Eye (tissue), 1 donor: ENCODE results near the gene SH2B3.

Experiments used
- DNase-seq: peaks from one replicate; pipeline ENCODE4 v3.0.0-alpha.2; 2015

The SH2B3 gene

DNA sequence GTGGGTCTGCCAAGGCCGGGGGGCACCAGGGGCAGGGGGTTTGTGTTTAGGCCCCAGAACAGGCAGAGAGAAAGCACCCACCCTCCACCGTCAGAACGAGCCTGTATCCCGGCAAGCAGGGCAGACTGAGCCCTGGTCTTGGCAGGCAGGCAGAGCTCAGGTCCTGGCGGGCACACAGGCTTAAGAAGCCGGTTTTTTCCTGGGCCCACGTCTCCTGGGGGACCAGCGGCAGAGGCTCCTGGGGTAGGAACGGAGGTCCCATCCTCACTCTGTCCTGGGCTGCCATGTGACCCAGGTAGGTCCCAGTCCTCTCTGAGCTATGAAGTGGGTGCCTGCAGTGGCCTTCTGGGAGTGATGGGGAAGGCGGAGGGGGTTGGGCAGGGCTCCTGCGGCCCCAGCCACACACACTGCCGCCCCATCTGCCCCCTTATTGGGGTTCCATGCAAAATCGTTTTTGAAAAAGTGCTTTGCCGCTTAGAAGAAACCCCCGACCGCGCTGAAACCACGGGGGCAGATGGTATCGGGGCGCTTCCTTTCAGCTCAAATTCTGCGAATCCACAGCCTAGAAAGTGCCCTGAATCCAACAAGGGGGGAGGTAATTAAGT lies 24.2 kb downstream of the SH2B3 start:
- no peak for DNase-seq

DNA sequence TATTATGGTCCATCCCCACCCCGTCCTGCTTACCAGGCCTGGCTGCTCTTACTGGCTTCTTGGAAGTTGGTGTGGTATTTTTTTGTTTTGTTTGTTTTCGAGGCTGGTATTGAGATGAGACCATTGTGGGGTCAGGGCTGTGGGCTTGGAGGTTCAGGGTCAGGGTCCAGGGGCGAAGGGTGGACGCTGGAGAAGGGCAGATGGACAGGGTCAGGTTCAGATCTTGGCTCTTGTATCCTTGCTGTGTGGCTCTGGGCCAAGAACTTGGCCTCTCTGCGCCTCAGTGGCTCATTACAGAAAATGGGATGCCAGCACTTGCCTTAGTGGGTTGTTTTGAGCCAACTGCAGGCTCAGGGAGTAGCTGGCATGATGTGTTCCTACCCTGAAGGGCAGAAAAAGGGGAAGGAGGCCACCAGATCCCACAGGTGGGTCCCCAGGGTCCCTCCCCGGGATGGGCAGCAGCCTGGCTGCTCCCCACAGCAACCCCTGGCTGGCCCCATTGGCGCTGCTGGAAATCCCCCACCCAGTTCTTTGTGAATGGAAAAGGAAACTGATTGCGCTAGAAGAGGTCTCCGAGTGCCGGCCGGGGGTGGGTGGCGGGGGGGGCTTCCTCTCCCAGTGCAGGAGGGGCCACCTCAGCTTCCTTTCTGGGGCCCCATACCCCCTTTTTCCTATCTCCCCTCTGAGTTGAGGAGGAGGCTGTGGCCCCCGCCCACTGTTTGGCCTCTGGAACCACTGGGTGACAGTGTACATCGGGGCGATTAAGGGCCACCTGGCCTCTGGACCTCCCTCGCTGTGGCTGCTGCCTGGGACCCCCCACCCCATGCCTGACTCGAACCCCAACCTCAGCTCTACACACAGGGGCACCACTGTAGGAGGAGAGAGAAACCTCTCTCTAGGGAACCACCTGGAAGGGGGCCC lies 25.0 kb downstream of the SH2B3 start:
- no peak for DNase-seq

DNA sequence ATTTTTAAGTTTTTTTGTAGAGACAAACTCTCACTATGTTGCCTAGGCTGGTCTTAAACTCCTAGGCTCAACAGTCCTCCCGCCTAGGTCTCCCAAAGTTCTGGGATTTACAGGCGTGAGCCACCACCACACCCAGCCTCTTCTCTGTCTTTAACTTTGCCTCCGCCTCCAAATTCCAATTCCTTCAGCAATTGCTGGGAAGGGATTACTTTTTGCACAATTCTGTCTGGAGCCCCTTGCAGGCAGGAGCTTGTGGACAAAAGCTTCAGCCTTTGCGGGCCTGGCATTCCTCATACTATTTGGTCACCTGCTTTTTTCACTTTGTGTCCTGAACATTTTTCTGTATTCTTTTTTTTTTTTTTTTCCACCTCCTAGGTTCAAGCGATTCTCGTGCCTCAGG lies 26.0 kb downstream of the SH2B3 start:
- no peak for DNase-seq

DNA sequence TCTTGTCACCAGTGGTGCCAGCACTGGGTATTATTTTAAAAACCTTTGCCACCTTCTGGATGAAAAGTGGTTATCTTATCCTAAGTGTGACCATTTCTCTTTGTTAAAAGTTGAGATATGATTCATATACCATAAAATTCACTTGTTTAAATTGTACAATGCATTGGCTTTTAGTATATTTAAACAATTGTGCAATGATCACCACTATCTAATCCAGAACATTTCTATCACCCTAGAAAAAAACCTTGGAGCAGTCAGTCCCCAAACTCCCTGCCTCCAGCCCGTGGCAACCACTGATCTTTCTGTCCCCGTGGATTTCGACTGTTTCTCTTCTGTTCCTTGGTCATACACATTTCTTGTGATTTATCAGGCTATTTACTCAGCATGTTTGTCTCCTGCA lies 28.3 kb downstream of the SH2B3 start:
- no peak for DNase-seq

DNA sequence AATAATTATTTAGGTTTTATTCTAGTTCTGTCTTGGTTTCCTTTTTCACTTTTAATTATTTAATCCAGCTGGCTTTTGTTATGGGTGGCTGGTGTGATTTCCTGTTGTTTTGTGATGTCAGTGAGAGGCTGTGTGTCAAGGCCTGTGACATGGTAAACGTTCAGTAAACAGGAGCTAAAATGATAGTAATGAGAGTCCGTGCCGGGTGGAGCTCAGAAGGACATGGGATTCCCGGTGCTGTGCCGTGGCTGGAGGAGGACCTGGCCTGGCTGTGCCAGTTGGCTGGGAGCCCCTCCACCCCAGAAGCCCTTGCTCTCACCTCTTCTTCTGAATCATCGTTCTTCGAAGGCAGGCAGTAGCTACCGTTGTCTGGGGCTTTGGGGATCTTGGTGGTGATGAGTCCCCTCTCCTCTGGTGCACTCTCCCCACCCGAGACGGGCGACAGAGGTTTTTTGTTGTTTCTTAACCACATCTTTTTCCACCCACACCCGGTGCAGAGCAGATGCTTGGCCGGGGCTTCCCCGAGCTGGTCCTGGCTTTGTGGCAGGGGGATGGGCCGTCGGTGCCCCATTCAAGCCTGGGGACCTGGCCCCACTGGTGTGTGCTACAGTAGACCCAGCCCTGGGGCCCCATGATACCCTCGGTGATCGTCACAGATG lies 29.1 kb downstream of the SH2B3 start:
- no peak for DNase-seq

DNA sequence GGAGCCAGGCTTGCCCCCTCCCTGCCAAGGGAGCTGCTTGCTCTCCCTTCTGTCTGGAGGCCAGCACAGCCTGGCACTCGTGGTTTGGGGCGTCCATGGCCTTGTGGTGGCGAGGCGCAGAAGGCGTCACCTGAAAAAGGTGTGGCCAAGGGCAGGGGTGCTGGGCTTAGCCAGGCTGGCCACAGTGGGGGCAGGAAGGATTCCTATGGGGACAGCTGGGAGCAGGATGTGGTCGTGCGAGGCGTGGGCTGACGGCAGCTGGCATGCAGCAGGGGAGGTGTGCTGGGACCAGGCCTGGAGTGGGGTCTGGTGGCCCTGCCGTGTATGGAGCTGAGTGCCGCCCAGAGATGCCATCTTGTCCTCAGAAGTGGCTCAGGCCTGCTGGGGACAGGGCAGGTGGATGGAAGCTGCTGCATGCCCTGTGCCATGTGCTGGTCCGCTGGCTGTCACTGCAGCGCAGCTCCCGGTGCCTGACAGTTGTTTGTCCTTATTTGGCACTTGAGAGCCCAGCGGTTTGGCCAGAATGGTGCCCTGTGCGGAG lies 30.0 kb downstream of the SH2B3 start:
- DNase-seq: no peak

DNA sequence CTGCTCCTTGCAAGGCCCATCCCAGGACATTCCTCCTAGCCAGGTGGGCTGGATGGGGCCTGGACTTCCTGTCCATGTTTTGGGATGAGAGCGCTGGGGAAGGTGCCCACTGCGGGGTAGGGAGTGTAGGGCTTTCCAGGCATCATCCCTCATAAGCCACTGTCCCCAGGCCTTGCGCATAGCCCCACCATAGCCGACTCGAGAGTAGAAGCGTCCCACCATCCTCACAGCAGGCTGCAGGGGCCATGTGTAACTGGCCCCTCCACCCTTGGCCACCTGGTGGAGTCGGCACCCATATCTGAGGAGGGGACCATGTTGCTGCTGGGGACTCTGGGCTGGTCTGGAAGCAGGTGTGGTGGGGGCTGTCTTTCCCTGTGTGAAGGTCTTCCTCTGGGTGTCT lies 30.5 kb downstream of the SH2B3 start:
- no peak for DNase-seq

DNA sequence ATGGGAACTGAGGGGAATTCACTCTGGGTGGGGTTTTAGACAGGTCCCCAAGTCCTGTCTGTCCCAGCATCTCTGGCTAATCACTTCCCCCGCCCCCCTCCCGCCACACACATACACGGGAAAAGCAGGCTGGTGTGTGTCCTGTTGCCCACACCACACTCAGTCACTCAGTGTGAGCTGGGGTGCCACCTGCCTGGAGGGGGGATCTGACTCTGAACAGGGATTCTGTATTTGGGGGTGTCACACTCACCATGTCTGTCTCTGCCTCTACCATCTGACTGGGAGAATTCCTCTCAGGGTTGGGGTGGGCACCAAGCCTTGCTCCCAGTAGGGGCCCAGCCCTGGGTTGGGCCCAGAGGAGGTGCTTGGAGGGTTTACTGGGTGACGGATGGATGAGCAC lies 31.1 kb downstream of the SH2B3 start:
- DNase-seq: no peak

DNA sequence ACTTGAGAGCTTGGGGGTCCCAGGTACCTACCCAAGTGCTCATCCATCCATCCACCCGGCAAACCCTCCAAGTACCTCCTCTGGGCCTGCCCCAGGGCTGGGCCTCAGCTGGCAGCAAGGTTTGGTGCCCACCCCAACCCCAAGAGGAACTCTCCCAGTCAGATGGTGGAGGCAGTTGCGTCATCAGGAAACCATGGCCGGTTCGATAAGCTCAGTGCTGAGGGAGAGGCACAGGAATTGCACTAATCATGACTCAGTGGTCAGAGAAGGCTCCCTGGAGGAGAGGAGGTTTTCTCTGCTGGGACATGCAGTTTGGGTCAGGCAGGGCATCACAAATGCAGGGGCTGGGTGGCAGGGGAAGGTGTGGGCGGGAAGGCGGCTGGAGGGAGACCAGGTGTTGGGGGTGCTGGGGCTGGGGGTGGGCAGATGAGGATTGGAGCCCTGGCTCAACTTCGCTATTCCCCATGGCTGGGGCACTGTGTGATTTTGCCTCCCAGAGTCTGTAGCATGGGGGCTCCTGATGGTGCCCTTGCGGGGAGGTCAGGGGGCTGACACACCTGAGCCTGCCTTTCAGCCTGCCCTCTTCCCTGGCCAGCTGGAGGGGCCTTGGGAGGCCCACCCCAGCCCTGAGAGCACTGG lies 32.2 kb downstream of the SH2B3 start:
- DNase-seq: peak; percentile 20

DNA sequence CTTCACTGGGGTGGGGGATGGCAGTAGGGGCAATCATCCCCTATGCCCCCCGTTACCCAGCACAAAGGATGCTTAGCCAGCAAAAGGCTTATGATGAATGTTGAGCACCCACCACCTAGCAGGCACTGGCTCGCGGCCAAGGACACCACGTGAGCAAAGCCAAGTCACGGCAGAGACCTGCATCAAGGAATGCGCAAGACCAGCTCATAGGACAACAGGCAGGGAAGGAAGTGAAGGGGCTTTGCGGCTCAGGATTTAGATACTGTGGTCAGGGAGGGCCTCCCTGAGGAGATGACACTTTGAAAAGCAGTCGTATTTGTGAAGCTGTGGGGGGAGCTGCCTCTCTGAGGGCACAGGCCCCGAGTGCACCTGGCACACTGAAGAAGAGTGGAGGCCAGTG lies 32.8 kb downstream of the SH2B3 start:
- DNase-seq: peak; percentile 52

DNA sequence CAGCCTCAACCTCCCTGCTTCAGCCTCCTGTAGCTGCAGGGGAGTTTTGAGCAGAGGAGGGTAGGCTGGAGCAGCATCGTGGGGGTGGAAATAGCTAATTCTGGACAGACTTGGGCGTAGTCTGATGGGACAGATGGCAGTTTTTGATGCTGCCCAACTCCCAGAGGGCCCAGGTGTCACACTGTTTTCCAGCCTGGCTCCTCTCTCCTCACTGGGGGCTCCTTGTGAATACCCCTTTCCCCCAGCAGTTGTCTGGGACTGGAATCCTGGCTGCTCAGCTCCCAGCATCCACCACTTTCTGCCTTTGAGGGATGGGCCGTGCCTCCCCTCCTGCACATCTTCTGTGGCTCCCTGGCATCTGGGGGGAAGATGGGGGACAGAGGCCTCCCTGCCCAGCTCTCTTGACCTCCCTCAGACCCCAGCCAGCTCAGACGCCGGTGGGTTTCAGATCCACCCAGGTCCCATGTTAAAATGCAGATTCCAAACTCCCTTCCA lies 34.0 kb downstream of the SH2B3 start:
- no peak for DNase-seq

DNA sequence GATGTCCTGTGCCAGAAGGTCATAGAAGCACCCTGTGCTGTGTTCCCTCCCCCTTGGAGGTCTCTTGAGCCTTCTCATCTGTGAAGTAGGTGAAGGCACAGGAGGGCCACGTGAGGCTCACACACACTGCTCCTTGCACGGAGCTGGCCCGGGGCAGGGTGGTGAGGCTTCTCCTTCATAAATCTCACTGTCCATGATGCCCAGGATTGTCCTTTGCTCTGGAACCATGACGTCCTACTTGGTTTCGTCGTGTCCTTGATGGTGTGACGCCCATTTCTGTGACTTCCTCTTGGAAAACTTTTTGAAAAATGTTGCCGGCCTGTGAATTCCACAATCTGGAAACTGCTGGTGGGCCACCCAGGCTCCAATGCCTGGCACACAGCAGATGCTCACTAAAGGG lies 34.4 kb downstream of the SH2B3 start:
- no peak for DNase-seq

DNA sequence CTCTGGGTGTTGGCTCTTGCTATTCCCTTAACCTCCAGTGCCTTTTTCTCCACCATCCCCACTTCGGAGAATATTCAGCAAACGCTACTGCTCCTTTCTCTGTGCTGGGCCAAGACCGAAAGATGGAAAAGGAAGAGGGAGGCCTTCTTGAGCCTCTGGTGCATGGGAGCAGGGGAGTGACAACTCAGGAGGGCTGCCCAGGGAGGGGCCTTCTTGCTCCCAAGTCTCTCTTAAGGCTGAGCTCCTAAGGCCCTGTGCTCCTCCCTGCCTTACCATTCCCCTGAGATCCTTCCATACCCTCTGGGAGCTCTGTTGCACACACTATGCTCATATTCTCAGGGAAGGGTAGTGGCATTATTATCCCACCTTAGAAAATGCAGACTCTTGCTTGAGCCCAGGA lies 34.9 kb downstream of the SH2B3 start:
- DNase-seq: no peak

DNA sequence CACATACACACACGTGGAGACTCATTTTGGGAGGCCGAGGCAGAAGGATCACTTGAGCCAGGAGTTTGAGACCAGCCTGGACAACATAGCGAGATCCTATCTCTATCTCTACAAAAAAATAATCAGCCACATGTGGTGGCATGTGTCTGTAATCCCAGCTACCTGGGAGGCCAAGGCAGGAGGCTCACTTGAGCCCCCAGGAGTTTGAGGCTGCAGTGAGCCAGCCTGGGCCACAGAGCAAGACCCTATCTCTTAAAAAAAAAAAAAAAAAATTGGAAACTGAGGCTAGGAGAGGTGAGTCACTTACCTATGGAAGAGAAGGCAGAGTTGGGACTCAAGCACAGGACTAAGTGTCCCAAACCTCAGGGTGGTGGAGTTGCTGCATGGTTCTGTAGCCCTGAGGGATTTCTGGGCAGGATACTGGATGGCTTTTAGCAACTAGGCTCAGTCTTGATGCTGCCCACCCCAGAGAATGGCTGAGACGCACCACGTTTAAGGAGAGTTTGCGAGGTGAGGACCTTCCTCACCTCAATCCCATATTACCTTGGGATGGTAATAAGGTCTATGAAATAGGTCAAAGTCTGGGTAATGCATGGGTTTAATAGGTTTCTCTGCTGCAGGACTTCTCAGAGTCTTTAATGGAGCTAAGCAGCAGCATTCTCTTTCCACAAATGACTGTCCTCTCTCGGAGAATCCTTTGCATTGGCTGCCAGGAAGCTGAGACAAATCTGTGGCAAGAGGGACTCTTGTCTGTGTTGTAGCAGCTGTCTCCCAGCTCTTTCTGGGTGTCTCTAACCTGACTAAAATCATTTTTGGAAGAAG lies 35.6 kb downstream of the SH2B3 start:
- DNase-seq: no peak

DNA sequence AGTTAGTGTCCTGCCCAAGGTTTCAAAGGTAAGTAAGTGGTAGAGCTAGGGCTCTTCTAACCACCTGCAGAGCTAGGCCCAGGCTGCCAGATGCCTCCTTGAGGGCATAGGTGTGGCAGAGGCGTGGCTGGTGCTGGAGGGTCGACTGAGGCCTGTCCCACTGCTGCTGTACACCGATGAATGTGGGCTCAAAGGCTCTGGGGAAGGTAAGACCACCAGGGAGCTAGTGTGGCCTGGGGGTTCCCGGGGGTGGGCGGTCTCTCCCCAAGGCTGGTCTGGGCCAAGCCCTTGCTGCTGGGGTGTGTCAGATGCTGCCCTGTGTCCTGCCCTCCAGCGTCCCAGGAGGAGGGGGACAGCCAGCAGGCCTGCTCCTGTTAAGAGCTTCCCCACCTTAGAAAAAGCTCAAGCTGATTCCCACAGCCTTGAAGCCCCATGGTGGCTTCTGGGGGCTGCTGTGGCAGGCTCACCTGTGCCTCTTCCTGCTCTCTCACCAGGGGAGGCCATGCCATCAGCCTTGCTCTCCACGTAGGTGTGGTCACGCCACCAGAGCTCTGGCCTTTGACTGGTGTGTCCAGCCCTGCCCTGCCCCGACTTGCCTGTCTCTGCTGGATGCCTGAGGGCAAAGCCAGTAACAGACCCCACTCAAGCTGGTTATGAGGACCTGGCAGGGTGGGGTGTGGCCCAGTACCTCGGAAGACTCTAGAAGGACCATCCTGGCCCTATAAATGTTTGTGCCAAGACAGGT lies 36.8 kb downstream of the SH2B3 start:
- no peak for DNase-seq

DNA sequence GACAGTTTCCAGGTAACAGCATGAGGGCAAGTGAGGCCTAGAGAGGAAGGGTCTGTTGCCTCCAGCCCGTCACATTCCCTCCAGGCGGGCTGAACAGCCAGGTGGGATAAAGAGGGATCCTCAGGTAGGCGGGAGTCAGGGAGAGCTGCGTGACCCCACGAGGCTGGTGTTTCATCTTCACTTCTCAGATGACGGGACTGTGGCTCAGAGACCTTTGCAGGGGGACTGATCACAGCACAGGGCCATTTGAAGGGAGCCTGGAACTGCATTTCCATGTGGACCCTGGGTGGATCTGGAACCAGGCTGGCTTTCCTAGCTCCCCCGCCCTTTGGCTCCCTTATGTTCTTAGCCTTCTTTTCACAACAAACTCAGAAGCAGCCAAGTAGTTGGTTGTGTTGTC lies 37.4 kb downstream of the SH2B3 start:
- DNase-seq: no peak

DNA sequence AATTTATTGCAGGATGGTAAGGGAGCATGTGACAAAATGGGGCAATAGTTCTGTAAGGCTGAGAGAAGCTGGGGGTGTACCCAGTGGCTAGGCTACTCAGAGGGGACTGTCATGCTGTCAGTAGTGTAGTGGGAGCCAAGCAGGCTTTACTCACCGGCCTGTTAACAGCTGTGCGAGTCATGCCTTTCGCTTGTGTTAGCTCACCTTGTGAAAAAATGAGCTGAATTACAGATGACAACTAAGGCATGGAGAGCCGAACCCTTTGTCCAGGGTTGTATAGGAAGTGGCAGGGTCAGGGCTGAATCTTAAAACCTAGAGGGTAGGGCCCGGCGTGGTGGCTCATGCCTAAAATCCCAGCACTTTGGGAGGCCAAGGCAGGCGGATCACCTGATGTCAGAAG lies 37.9 kb downstream of the SH2B3 start:
- no peak for DNase-seq

DNA sequence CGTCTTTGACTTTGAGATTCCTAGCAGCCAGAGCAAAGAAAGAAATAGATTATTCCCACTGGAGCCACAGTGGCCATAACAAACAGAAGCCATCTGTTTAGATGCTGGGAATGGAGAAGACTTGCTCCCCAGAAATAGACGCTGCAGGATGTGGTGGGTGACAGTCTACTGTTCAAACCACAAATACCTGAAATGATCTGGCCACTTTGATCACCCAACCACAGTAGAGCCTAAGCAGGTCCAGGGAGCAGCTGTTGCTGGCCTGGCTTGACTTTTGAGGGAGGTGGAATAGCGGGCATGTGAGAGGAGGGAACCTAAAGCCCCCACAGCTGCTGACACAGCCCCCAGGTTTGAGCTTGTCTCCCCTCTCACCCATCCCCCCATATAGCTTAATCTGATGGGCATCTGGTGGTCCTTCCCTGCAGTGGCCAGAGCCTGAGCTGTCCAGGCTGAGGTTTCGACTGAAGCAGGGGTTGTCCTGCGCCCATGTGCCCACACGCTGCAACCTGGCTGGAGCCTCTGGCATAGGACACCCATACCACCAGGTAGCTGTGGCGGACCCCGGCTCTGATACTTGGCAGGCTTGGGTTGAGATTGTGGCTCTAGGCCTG lies 38.7 kb downstream of the SH2B3 start:
- DNase-seq: no peak

DNA sequence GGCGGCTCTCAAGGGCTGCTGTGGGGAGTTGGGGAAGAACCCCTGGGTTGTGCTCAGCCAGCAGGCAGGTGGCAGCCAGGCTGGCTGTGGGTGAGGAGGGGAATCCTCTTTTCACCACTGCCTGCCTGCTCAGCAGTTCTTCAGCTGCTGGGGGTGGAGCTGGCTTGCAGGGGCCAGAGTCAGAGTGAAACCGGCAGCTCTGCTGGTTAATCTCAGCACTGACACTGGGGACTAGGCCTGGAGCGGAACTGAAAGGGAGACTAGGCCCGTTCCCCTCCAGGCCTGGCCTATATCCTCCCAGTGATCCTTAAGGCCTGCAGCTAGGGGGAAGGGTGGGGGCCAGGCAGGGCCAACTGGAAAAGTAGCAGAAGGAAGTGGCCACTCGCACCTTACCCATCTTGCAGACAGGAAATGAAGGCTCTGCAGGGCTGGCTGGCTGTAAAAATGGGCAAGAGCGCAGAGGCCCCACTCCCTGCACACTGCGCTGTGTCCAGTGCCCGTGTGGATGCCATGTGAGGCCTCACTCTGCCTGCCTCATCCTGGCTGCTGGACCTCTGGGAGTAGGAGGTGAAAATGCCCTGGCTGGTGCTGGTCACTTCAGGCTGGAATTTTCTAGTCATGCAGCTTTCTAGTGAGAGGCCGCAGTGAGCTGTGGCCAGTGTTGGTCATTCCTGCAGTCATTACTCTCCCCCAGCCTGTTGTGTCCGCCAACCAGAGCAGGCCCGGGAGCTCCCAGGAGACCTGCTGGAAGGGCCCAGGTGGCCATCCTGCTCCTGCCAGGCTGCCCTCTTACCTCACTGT lies 39.4 kb downstream of the SH2B3 start:
- DNase-seq: no peak
